HEK293 (cell line): ENCODE measurements around the gene SIMC1.

Experiments used
- CTCF ChIA-PET: fragments of 350-600 bp; formaldehyde crosslinking; extraction: SDS; loops from one replicate; lab custom pipeline; 2021; ENCODE audit warnings: antibody characterized with exemption; lab: Yijun Ruan, JAX
- POLR2A ChIA-PET: fragments of 300-600 bp; formaldehyde crosslinking; extraction: SDS; loops from one replicate; lab custom pipeline; 2020; ENCODE audit warnings: antibody characterized with exemption, inconsistent platforms; lab: Yijun Ruan, JAX
- H3K27ac ChIP-seq: fragments of 200-500 bp; sonication (Bioruptor generic); 2 replicates; pipeline ENCODE4 v1.5.1; 2014; ENCODE audit warnings: low read depth, low read length, control low read depth, inconsistent platforms; ENCODE audit errors: extremely low read depth
- H3K36me3 ChIP-seq, 2 experiments: fragments of 200-500 bp in 1 of 2; sonication (Bioruptor generic) in 1 of 2; 1 replicate in 1 of 2; 2 replicates in 1 of 2; pipeline ENCODE4 v1.5.1; 2014 to 2017; ENCODE audit warnings: inconsistent platforms in 2 of 2, low read length in 2 of 2; ENCODE audit not compliant: control insufficient read depth in 2 of 2, insufficient read depth in 1 of 2
- H3K4me1 ChIP-seq: fragments of 200-500 bp; sonication (Bioruptor generic); 2 replicates; pipeline ENCODE4 v1.5.1; 2014; ENCODE audit warnings: mild to moderate bottlenecking, low read length, inconsistent platforms; ENCODE audit not compliant: control insufficient read depth, insufficient read depth
- H3K4me3 ChIP-seq: 2 replicates; pipeline ENCODE4 v1.5.1; 2011; ENCODE audit warnings: low read depth, mild to moderate bottlenecking, control low read depth, low read length, moderate library complexity
- H3K9me3 ChIP-seq: fragments of 200-500 bp; sonication (Bioruptor generic); 2 replicates; pipeline ENCODE4 v1.5.1; 2014; ENCODE audit warnings: low read depth, low read length, inconsistent platforms; ENCODE audit not compliant: control insufficient read depth, insufficient read depth
- GLIS1 ChIP-seq: fragments of 450-650 bp; formaldehyde crosslinking; IDR thresholded peaks from 2 replicates; pipeline ENCODE4 v1.5.1; 2016; ENCODE audit warnings: missing biosample characterization, missing genetic modification characterization
- OSR2 ChIP-seq: fragments of 450-650 bp; formaldehyde crosslinking; IDR thresholded peaks from 2 replicates; pipeline ENCODE4 v1.5.1; 2016; ENCODE audit warnings: missing biosample characterization, missing genetic modification characterization
- PRDM2 ChIP-seq: fragments of 450-650 bp; formaldehyde crosslinking; IDR thresholded peaks from 2 replicates; pipeline ENCODE4 v1.5.1; 2016; ENCODE audit warnings: missing biosample characterization, missing genetic modification characterization, borderline replicate concordance
- ZFP41 ChIP-seq: fragments of 450-650 bp; formaldehyde crosslinking; IDR thresholded peaks from 2 replicates; pipeline ENCODE4 v1.5.1; 2016; ENCODE audit warnings: missing biosample characterization, missing genetic modification characterization, borderline replicate concordance
- ZNF114 ChIP-seq: fragments of 450-650 bp; formaldehyde crosslinking; IDR thresholded peaks from 2 replicates; pipeline ENCODE4 v1.5.0; 2017; ENCODE audit warnings: missing biosample characterization, missing genetic modification characterization
- ZNF138 ChIP-seq: fragments of 450-650 bp; formaldehyde crosslinking; IDR thresholded peaks from 2 replicates; pipeline ENCODE4 v1.5.1; 2016; ENCODE audit warnings: missing biosample characterization, missing genetic modification characterization, borderline replicate concordance
- ZNF16 ChIP-seq: fragments of 450-650 bp; formaldehyde crosslinking; IDR thresholded peaks from 2 replicates; pipeline ENCODE4 v1.5.1; 2016; ENCODE audit warnings: low read depth, missing biosample characterization, missing genetic modification characterization
- ZNF169 ChIP-seq: fragments of 450-650 bp; formaldehyde crosslinking; IDR thresholded peaks from 2 replicates; pipeline ENCODE4 v1.5.1; 2016; ENCODE audit warnings: missing biosample characterization, missing genetic modification characterization
- ZNF266 ChIP-seq: fragments of 450-650 bp; formaldehyde crosslinking; IDR thresholded peaks from 2 replicates; pipeline ENCODE4 v1.5.1; 2016; ENCODE audit warnings: missing biosample characterization, missing genetic modification characterization, low read depth
- ZNF302 ChIP-seq: fragments of 450-650 bp; formaldehyde crosslinking; IDR thresholded peaks from 2 replicates; pipeline ENCODE4 v1.5.1; 2016; ENCODE audit warnings: missing biosample characterization, missing genetic modification characterization, low read depth
- ZNF488 ChIP-seq: fragments of 450-650 bp; formaldehyde crosslinking; IDR thresholded peaks from 2 replicates; pipeline ENCODE4 v1.5.1; 2016; ENCODE audit warnings: missing biosample characterization, missing genetic modification characterization
- ZNF561 ChIP-seq: fragments of 450-650 bp; IDR thresholded peaks from 2 replicates; pipeline ENCODE4 v1.5.1; 2018; ENCODE audit warnings: missing biosample characterization, missing genetic modification characterization, borderline replicate concordance
- ZNF621 ChIP-seq: fragments of 450-650 bp; formaldehyde crosslinking; IDR thresholded peaks from 2 replicates; pipeline ENCODE4 v1.5.1; 2017; ENCODE audit warnings: missing biosample characterization, missing genetic modification characterization
- ZNF701 ChIP-seq: fragments of 450-650 bp; formaldehyde crosslinking; IDR thresholded peaks from 2 replicates; pipeline ENCODE4 v1.5.1; 2016; ENCODE audit warnings: missing biosample characterization, missing genetic modification characterization
- ZNF791 ChIP-seq: fragments of 450-650 bp; formaldehyde crosslinking; IDR thresholded peaks from 2 replicates; pipeline ENCODE4 v1.5.1; 2016; ENCODE audit warnings: missing biosample characterization, missing genetic modification characterization
- ZSCAN16 ChIP-seq: fragments of 450-650 bp; formaldehyde crosslinking; IDR thresholded peaks from 2 replicates; pipeline ENCODE4 v1.5.1; 2016; ENCODE audit warnings: missing biosample characterization, missing genetic modification characterization
- TF ChIP-seq, protein P1 (sequence below): fragments of 450-650 bp; formaldehyde crosslinking; IDR thresholded peaks from 2 replicates; pipeline ENCODE4 v1.5.1; 2016; ENCODE audit warnings: missing biosample characterization, missing genetic modification characterization
- TF ChIP-seq, protein P2 (sequence below): fragments of 450-650 bp; formaldehyde crosslinking; IDR thresholded peaks from 2 replicates; pipeline ENCODE4 v1.5.1; 2017; ENCODE audit warnings: missing biosample characterization, missing genetic modification characterization

Gene SIMC1

GRCh38 chr5:176369934-176370711 lies 131.9 kb downstream of the SIMC1 start:
- CTCF ChIA-PET, result interaction anchor here (0.6 kb wide), 1 partner anchor 41 kb away, joined by 3 read pairs; no protein-coding TSS in a partner anchor
- no peak overlapping the region for H3K4me3 ChIP-seq
- no peak overlapping the region for H3K27ac ChIP-seq
- H3K4me1 ChIP-seq, result no peaks in the 10 kb centered on the region
- TF ChIP-seq ZNF621, result no peak
- TF ChIP-seq OSR2, result no peak
- TF ChIP-seq ZNF114 (tag by site-specific recombination), result no peak
- TF ChIP-seq ZFP41, result no peak
- TF ChIP-seq ZNF561 (tag by site-specific recombination), result no peak
- TF ChIP-seq ZNF16 (tag by site-specific recombination), result no peak
- TF ChIP-seq ZNF302 (tag by site-specific recombination), result no peak
- TF ChIP-seq, protein P1, sequence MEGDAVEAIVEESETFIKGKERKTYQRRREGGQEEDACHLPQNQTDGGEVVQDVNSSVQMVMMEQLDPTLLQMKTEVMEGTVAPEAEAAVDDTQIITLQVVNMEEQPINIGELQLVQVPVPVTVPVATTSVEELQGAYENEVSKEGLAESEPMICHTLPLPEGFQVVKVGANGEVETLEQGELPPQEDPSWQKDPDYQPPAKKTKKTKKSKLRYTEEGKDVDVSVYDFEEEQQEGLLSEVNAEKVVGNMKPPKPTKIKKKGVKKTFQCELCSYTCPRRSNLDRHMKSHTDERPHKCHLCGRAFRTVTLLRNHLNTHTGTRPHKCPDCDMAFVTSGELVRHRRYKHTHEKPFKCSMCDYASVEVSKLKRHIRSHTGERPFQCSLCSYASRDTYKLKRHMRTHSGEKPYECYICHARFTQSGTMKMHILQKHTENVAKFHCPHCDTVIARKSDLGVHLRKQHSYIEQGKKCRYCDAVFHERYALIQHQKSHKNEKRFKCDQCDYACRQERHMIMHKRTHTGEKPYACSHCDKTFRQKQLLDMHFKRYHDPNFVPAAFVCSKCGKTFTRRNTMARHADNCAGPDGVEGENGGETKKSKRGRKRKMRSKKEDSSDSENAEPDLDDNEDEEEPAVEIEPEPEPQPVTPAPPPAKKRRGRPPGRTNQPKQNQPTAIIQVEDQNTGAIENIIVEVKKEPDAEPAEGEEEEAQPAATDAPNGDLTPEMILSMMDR (tag by site-specific recombination), result no peak
- no peak for TF ChIP-seq ZNF701 (tag by site-specific recombination)
- no peak for TF ChIP-seq ZSCAN16 (tag by site-specific recombination)
- TF ChIP-seq GLIS1 (tag by site-specific recombination), result no peak
- no peak for TF ChIP-seq ZNF488 (tag by site-specific recombination)
- TF ChIP-seq ZNF138 (tag by site-specific recombination), result no peak
- TF ChIP-seq ZNF791 (tag by site-specific recombination), result no peak
- TF ChIP-seq, protein P2, sequence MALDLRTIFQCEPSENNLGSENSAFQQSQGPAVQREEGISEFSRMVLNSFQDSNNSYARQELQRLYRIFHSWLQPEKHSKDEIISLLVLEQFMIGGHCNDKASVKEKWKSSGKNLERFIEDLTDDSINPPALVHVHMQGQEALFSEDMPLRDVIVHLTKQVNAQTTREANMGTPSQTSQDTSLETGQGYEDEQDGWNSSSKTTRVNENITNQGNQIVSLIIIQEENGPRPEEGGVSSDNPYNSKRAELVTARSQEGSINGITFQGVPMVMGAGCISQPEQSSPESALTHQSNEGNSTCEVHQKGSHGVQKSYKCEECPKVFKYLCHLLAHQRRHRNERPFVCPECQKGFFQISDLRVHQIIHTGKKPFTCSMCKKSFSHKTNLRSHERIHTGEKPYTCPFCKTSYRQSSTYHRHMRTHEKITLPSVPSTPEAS, result no peak
- TF ChIP-seq ZNF169 (tag by site-specific recombination), result no peak
- TF ChIP-seq PRDM2, result no peak
- TF ChIP-seq ZNF266 (tag by site-specific recombination), result no peak
- TF ChIP-seq, all 188 proteins: peak for 0
- H3K9me3 ChIP-seq, result no peaks in the 10 kb centered on the region
- H3K36me3 ChIP-seq, result peaks cover 7 to 76% of the 10 kb centered on the region in 2 experiments; a peak in 2 of 3 replicates
- POLR2A ChIA-PET, result no interaction called here
